Measurements from ENCODE around the gene LY6G5C.

Gene LY6G5C

GRCh38 chr6:31639449-31639861 lies 41.4 kb downstream of the LY6G5C start:
- no peak for DNase-seq (ENCODE audit: low spot score)

- DNase-seq (ENCODE audit: low spot score) = no peak
Measured at GRCh38 chr6:31639043-31639442, 41.8 kb downstream of the LY6G5C start.

- DNase-seq (ENCODE audit: low spot score) = no peak
Measured at GRCh38 chr6:31636698-31637596, 43.9 kb downstream of the LY6G5C start.

GRCh38 chr6:31634969-31635575 lies 45.8 kb downstream of the LY6G5C start:
- no peak for DNase-seq (ENCODE audit: low spot score)

- no peak for DNase-seq (ENCODE audit: low spot score)
Measured at GRCh38 chr6:31634131-31634530, 46.7 kb downstream of the LY6G5C start.

GRCh38 chr6:31633447-31633846 lies 47.4 kb downstream of the LY6G5C start:
- no peak for DNase-seq (ENCODE audit: low spot score)

GRCh38 chr6:31632279-31632946 lies 48.5 kb downstream of the LY6G5C start:
- DNase-seq (ENCODE audit: low spot score) = no peak

- DNase-seq (ENCODE audit: low spot score) = peak; percentile 50
Measured at GRCh38 chr6:31631681-31632278, 49.1 kb downstream of the LY6G5C start.

GRCh38 chr6:31631209-31631608 lies 49.7 kb downstream of the LY6G5C start:
- DNase-seq (ENCODE audit: low spot score) = no peak

GRCh38 chr6:31630177-31630934 lies 50.5 kb downstream of the LY6G5C start:
- DNase-seq (ENCODE audit: low spot score) = no peak

- no peak for DNase-seq (ENCODE audit: low spot score)
Measured at GRCh38 chr6:31629014-31629413, 51.9 kb downstream of the LY6G5C start.

- no peak for DNase-seq (ENCODE audit: low spot score)
Measured at GRCh38 chr6:31627690-31628287, 53.1 kb downstream of the LY6G5C start.

- DNase-seq (ENCODE audit: low spot score) = no peak
Measured at GRCh38 chr6:31626952-31627351, 53.9 kb downstream of the LY6G5C start.

All from RKO (cell line).